ENCODE data around the gene CNTN3.

CNTN3 gene

GRCh38 chr3:74611206-74611605, 3.3 kb downstream of the CNTN3 start:
- no peak for DNase-seq (ENCODE audit: low read depth in 3 of 3)

- no peak for DNase-seq (ENCODE audit: low read depth in 3 of 3)
These were observed 6.7 kb downstream of the CNTN3 start for GRCh38 chr3:74607803-74608202.

- DNase-seq (ENCODE audit: low read depth in 3 of 3): no peak
These were observed 7.5 kb downstream of the CNTN3 start for GRCh38 chr3:74606996-74607395.

GRCh38 chr3:74605437-74605836, 9.0 kb downstream of the CNTN3 start:
- no peak for DNase-seq (ENCODE audit: low read depth in 3 of 3)

GRCh38 chr3:74603292-74603691, 11.2 kb downstream of the CNTN3 start:
- no peak for DNase-seq (ENCODE audit: low read depth in 3 of 3)

- no peak for DNase-seq (ENCODE audit: low read depth in 3 of 3)
These were observed 12.0 kb downstream of the CNTN3 start for GRCh38 chr3:74602471-74602870.

- DNase-seq (ENCODE audit: low read depth in 3 of 3): no peak
These were observed 12.7 kb downstream of the CNTN3 start for GRCh38 chr3:74601793-74602192.

- no peak for DNase-seq (ENCODE audit: low read depth in 3 of 3)
These were observed 14.9 kb downstream of the CNTN3 start for GRCh38 chr3:74599564-74599963.

GRCh38 chr3:74593152-74593551, 21.3 kb downstream of the CNTN3 start:
- DNase-seq (ENCODE audit: low read depth in 3 of 3): no peak

GRCh38 chr3:74592359-74592758, 22.1 kb downstream of the CNTN3 start:
- no peak for DNase-seq (ENCODE audit: low read depth in 3 of 3)

- no peak for DNase-seq (ENCODE audit: low read depth in 3 of 3)
These were observed 22.5 kb downstream of the CNTN3 start for GRCh38 chr3:74591946-74592345.

GRCh38 chr3:74591342-74591741, 23.1 kb downstream of the CNTN3 start:
- DNase-seq (ENCODE audit: low read depth in 3 of 3): no peak

- no peak for DNase-seq (ENCODE audit: low read depth in 3 of 3)
These were observed 23.7 kb downstream of the CNTN3 start for GRCh38 chr3:74590620-74591262.

- DNase-seq (ENCODE audit: low read depth in 3 of 3): no peak
These were observed 29.7 kb downstream of the CNTN3 start for GRCh38 chr3:74584782-74585181.

- no peak for DNase-seq (ENCODE audit: low read depth in 3 of 3)
These were observed 31.5 kb downstream of the CNTN3 start for GRCh38 chr3:74582982-74583381.

GRCh38 chr3:74575857-74576256, 38.6 kb downstream of the CNTN3 start:
- no peak for DNase-seq (ENCODE audit: low read depth in 3 of 3)

GRCh38 chr3:74571118-74571517, 43.3 kb downstream of the CNTN3 start:
- no peak for DNase-seq (ENCODE audit: low read depth in 3 of 3)

Measured in stimulated activated CD4-positive, alpha-beta T cell treated with anti-CD3 and anti-CD28 coated beads, TNF-alpha, amount 100 ng/mL, for 24 hours (primary cell).